T-helper 1 cell treated with Interleukin-12 subunit alpha and Interleukin-12 subunit beta and Interleukin-4 antibody, amounts not matched to agents 30 ng/mL and 1 ng/mL, for 36 hours (primary cell): Measurements from ENCODE around the gene CACNA2D4. TPM values are rescaled to one million over a fixed set of nuclear protein-coding genes. Genes with fewer than 3 reads are reported as not detected.
"Not testable (repeated sequence)": the region's sequence is repeated elsewhere in the genome, so short reads cannot be mapped to it uniquely, and the experiment has no call there.

Experiments
- intact Hi-C: fragments of 100-400 bp; cut with micrococcal nuclease; formaldehyde crosslinking; loops from one replicate; pipeline ENCODE4 v1.15.1; 2024
- total RNA-seq: library from RNA; stranded (reverse); gene quantifications from 2 replicates; pipeline ENCODE4 v1.2.3, GENCODE V29; 2022

The CACNA2D4 gene, protein sequence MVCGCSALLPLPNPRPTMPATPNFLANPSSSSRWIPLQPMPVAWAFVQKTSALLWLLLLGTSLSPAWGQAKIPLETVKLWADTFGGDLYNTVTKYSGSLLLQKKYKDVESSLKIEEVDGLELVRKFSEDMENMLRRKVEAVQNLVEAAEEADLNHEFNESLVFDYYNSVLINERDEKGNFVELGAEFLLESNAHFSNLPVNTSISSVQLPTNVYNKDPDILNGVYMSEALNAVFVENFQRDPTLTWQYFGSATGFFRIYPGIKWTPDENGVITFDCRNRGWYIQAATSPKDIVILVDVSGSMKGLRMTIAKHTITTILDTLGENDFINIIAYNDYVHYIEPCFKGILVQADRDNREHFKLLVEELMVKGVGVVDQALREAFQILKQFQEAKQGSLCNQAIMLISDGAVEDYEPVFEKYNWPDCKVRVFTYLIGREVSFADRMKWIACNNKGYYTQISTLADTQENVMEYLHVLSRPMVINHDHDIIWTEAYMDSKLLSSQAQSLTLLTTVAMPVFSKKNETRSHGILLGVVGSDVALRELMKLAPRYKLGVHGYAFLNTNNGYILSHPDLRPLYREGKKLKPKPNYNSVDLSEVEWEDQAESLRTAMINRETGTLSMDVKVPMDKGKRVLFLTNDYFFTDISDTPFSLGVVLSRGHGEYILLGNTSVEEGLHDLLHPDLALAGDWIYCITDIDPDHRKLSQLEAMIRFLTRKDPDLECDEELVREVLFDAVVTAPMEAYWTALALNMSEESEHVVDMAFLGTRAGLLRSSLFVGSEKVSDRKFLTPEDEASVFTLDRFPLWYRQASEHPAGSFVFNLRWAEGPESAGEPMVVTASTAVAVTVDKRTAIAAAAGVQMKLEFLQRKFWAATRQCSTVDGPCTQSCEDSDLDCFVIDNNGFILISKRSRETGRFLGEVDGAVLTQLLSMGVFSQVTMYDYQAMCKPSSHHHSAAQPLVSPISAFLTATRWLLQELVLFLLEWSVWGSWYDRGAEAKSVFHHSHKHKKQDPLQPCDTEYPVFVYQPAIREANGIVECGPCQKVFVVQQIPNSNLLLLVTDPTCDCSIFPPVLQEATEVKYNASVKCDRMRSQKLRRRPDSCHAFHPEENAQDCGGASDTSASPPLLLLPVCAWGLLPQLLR
- total RNA-seq = 15.1 and 15.4 TPM in 2 replicates

DNA sequence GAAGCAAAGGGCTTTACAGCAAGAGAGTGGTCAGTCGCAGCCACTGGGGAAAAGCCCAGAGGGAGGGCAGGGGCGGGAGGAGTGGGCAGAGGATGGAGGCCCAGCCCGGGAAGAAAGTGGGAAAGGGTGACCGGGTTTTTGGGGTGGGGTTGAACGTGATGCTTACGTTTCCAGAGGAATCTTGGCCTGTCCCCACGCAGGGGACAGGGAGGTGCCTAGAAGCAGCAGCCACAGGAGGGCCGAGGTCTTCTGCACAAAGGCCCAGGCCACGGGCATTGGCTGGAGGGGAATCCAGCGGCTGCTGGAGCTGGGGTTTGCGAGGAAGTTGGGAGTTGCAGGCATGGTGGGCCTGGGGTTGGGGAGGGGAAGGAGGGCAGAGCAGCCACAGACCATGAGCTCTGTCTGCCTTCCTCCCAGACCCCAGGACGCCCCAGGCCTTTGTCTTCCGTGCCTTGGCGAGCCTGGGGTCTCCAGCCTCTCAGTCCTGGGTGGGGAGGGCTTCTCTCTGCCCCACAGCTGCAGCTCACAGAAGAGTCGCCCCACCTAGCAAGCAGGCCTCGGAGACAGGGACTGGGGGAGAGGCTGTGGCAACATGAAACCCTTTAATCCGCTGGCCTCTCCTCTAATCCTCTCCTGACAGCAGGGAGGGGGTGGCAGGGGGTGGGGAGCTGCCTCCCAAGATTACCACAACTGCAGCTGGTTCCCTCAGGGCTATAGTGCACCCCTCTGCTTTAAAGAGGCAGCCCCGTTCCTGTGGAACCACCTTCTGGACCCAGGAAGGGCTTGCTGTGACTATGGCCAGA is at the start of gene CACNA2D4:
Gene CACNA2D4 (minus strand): TSS at position 572 of the 803 bp plus-strand sequence. CDS start 179 bp downstream, at position 393.
- intact Hi-C loops = no loop called here

DNA sequence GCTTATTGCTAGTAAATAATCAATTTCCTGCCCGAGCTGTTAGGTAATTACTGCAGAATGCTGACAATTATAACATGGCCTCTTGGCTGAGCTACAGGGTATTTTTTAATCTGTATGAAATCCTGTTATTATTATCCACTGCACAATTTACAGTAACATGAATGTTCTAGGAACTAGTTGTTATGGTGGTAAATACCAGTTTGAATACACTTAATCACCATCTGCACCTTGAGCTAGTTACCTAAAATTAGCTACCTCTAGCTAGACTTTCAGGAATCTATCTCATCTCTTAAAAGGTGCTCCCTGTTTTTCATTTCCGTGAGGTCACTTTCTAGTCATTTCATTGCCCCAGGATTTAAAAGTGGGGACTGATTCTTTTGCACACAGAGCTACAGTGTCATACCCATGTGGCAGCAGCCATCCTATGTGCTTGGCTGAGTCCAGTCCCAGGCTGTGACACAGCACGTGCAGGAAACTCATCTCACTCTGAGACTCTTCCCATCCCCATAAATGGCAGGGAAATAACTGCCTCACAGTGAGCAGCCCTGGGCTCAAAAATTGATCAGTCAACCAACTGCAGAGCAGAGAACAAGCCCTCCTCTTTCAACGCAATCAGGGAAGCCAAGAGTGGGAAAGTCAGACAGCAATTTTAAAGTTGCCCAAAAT is 48.2 kb upstream of the CACNA2D4 start:
- intact Hi-C loops = no loop called here

- intact Hi-C loops = no loop called here
Measured at GRCh38 chr12:1965916-1966315, 47.5 kb upstream of the CACNA2D4 start.

- intact Hi-C loops = no loop called here
Measured at GRCh38 chr12:1962051-1963020, 43.9 kb upstream of the CACNA2D4 start.

- intact Hi-C loops = no loop called here
Measured at GRCh38 chr12:1956716-1957115, 38.3 kb upstream of the CACNA2D4 start.

DNA sequence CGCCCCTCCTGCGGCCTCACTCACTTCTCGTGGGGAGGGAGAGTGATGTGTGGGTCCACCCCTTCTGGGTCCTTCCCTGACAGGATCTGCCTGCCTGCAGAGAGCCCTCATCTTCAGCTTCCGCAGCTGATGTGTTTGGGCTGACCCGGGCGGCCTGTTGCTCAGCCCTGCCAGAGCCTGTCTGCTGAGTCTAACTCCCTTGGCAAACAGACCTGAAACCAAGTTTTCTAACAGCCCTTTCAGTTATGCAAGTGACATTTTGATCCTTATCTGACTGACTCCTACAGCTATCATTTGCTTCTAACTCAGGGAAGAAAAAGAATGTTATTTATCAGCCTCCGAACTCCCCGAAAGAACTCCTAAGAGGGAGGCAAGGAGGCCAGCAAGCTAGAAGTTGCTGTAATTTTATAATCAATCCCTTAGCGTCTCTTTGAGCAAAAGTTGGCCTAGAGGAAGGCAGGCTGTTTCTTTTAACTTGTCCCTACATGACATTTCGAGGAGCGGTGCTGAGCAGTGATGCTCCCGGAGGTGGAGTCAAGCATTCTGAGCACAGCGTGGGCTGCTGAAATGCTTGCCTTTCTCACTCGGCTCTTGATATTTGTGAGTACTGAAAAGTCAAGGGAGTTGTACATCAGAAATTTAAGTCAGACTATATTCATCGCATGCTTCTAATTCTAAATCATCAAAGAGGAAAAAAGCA is 31.5 kb upstream of the CACNA2D4 start:
- intact Hi-C loops = no loop called here

DNA sequence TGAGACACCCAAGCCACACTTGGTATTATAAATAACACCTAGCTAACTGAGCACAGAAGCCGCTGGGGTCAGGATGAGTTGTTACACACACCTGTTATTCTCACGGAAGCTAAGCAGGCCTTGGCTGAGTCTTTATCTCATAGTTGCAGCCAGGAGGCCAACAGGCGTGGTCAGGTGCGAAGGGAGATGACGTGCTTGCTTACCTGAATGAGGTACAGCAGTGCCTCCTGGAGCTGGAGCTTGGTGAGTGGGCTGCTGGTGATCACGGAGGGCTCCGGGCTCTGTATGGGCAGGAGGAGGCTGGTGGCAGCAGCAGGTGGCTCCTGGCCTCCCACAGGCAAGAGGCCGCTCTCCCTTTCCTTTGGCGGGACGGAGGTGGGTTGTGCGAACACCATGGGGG is 30.4 kb upstream of the CACNA2D4 start:
- intact Hi-C loops = no loop called here

DNA sequence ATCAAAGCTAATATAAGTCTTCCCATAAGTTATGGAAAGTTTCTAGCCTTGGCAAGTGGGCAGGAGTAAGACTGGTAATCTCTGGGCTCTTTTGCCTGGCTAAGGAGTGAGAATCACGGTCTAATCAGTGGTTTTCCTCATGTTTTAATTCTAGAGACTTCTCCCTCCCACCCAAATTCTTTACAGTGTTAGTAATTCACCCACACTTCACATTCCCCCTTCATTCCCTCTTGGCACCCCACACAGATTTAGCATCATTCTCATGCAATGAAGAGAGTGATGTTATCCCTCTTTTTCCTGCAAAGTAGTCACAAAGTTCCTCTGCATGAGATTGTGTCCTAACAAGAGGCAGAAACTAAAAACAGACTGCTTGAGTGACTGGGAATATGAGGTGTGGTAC is 28.6 kb upstream of the CACNA2D4 start:
- intact Hi-C loops = no loop called here

- intact Hi-C loops = no loop called here
Measured at GRCh38 chr12:1946296-1946695, 27.8 kb upstream of the CACNA2D4 start.

- intact Hi-C loops = not testable (repeated sequence)
Measured at GRCh38 chr12:1945502-1945901, 27.1 kb upstream of the CACNA2D4 start.

GRCh38 chr12:1939801-1940607 is 21.6 kb upstream of the CACNA2D4 start:
- intact Hi-C loops = loop anchor here (1.0 to 2.0 kb wide), 6 partner anchors 95 to 306 kb away; no protein-coding TSS in a partner anchor

DNA sequence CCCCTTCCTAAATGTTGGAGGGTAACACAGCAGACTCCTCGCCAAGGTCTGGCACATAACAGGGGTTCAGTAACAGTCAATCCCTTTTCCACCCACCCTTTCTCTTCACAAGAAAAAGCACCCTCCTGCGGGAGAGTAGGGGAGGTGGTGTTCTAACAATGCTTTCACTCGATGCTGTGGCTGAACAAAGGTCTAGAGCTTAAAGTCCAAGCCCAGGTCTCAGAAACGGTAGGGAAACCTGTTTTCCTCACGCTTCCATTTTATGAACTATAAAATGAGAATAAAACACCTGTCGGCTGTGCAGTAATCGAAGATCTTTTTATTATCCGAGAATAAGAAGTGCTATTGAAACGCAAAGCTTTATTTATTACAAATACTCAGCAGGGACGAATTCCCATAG is 20.9 kb upstream of the CACNA2D4 start:
- intact Hi-C loops = no loop called here

- intact Hi-C loops = no loop called here
Measured at GRCh38 chr12:1937481-1938224, 19.2 kb upstream of the CACNA2D4 start.

DNA sequence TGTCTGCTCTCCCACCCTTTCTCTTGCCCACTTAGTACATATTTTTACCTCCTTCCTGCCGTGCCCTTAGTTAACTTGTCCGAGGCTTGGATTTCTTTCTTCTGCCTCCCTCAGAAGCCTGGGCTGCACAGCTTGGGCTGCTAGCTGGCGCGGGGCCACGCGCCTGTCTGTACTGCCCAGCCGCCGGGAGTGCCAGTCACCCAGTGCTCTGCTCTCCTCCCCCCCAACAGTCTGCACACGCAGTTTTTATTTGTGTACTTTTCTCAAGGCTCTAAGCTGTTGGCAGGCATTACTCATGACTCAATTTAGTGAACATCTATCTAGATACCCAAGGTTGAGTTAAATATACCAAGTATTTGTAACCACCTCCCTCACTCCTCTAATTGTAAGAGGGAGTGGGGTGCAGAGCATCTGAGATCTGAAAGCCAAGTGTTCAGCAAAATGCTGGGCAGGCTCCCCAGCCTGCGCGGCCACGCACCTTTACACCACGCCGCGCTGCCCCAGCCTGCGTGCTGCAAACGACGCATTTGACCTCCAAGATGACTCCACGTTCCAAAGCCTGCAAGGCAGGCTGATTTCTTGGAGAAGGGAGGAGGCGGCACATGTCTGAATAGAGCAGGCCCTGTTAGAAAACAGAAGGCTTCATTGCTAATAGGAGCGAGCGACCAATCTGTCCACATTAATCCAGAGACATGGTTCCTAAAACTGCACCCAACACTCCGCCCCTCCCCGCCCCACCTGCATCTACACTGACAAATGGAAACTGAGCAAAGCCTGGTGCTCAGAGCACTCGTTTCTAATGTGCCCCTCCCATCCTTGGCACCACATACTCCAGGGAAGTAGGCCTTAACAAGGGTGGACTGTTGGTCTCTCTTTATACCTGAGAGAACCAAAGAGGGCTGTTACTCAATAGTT is 18.2 kb upstream of the CACNA2D4 start:
- intact Hi-C loops = no loop called here

DNA sequence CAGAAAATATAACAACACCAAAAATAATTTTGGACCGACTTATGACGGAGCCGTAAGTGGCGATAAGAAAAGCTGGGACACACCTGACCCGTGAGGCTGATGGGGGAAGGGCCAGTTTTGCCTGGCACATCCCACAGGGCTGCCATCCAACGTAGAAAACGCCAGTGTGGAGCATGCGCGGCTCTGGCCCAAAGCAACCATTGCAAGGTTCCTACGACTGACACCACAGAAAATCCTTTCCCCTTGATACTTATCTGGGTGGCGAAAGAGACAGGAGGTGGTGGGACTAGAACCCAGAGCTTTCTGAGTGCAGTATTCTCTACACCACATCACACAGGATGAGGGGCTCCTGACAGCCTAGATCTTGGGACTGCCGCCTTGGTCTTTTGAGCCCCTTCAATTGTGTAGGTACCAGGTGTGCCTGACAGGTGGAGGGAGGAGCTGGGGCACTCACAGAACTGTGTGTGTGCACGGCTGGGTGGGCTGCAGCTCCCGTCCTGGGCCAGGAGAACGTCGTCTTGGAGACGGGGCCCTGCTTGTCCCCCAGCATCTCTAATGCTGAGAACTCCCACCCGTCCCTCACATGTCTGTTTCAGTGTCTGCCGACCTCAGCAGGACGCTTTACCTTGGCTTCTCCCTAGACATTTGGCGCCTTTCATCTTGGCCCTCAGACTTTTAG is 17.4 kb upstream of the CACNA2D4 start:
- intact Hi-C loops = no loop called here
